Measurements from ENCODE around the gene ATG9B. TPM values are rescaled to one million over a fixed set of nuclear protein-coding genes. Genes with fewer than 3 reads are reported as not detected.

Gene ATG9B
- total and polyA plus RNA-seq, 2 donors (not counting 3 experiments of a cell fraction or from before 2014, with no cell fraction given), result 0.04 TPM; not detected in 1

GRCh38 chr7:151056666-151057505 lies 32.6 kb upstream of the ATG9B start:
- ChIA-PET POLR2A (no interaction called here), CTCF (interaction anchor here (1.0 kb wide), 1 partner anchor 94 kb away, joined by 3 read pairs; no protein-coding TSS in a partner anchor)
- Histone ChIP-seq H3K27me3 (ENCODE audit: control insufficient read depth in 2 of 2, insufficient read depth in 2 of 2, low read length in 2 of 2) (no peaks in the 10 kb centered on the region), H3K9ac (replicated peaks; ENCODE audit: extremely low read depth, insufficient read depth, low read length) (no peak overlapping the region), H3K4me3 (replicated peaks in 1 of 3; ENCODE audit: insufficient read depth in 1 of 3, low read depth in 1 of 3, low read length in 3 of 3) (peak overlapping the region; percentile 28 to 69 (median 48)), H3K9me1 (replicated peaks; ENCODE audit: control insufficient read depth, extremely low read depth, insufficient read depth, low read length) (no peaks in the 10 kb centered on the region), H3K4me2 (ENCODE audit: insufficient read depth, low read length) (peak overlapping the region; percentile 55), H3K79me2 (ENCODE audit: control insufficient read depth, insufficient read depth, low read length) (peaks cover 22% of the 10 kb centered on the region), H4K20me1 (replicated peaks; ENCODE audit: control insufficient read depth, extremely low read depth, insufficient read depth, low read length) (no peaks in the 10 kb centered on the region), H3K36me3 (ENCODE audit: control insufficient read depth in 2 of 2, extremely low read depth in 1 of 2, insufficient read depth in 2 of 2, low read length in 2 of 2) (no peaks in the 10 kb centered on the region), H2AFZ (ENCODE audit: low read depth, low read length) (peak overlapping the region; percentile 81), H3K27ac (ENCODE audit: insufficient read depth, low read depth, low read length) (no peak overlapping the region), H3K4me1 (ENCODE audit: control insufficient read depth, extremely low read depth, insufficient read depth, low read length) (peaks cover 29% of the 10 kb centered on the region), H3K9me3 (replicated peaks; ENCODE audit: control insufficient read depth, insufficient read depth, low read length) (no peaks in the 10 kb centered on the region)
- DNase-seq (ENCODE audit: low read depth, low spot score), result no peak
- FAIRE-seq, result no peak
- intact Hi-C loops (cut with micrococcal nuclease) (no loop called here), dilution Hi-C loops (cut with MboI; ENCODE audit: extremely low pct_ligation_motif_present, low sequenced_read_pairs) (no loop called here)
- no TSS peak for BruUV-seq (replicated peaks)
- TF ChIP-seq MYC (IDR thresholded peaks at IDR 0.05; ENCODE audit: low read depth, low read length) (no peak), FOS (IDR thresholded peaks at IDR 0.05; ENCODE audit: borderline replicate concordance, insufficient read depth, low read length) (no peak), MAX (IDR thresholded peaks at IDR 0.05; ENCODE audit: insufficient read depth, insufficient read length) (no peak), JUN (IDR thresholded peaks at IDR 0.05; ENCODE audit: borderline replicate concordance, insufficient read depth, insufficient read length, low read depth) (no peak), EZH2 (IDR thresholded peaks at IDR 0.05; ENCODE audit: borderline replicate concordance, low read depth, low read length, severe bottlenecking) (no peak), CTCF (IDR thresholded peaks at IDR 0.05; ENCODE audit: extremely low read depth in 1 of 2, insufficient read depth in 1 of 2, low read depth in 1 of 2, low read length in 2 of 2) (no peak), GATA2 (IDR thresholded peaks at IDR 0.05; ENCODE audit: insufficient read depth, insufficient read length, low read depth, low read length) (no peak), POLR2A (IDR thresholded peaks at IDR 0.05; ENCODE audit: low read depth, low read length) (no peak), POLR2AphosphoS5 (IDR thresholded peaks at IDR 0.05; ENCODE audit: insufficient read depth, low read depth, low read length) (no peak)
